OCI-LY7 (cell line): Measurements from ENCODE around the gene RICTOR. TPM values are rescaled to one million over a fixed set of nuclear protein-coding genes. Genes with fewer than 3 reads are reported as not detected.

Experiments used
- BruUV-seq: library from RNA; stranded (reverse); fragments of 400-500 nt; replicated peaks from 2 replicates; lab custom pipeline; 2021; lab: Mats Ljungman, UMichigan
- CTCF ChIA-PET: fragments of 300-600 bp; sonication (Branson Sonifier 250); formaldehyde crosslinking; loops from one replicate; lab custom pipeline; 2022; ENCODE audit warnings: antibody characterized with exemption; ENCODE audit not compliant: unreplicated experiment; lab: Charles Lee
- POLR2A ChIA-PET: fragments of 300-600 bp; sonication (Branson Sonifier 250); formaldehyde crosslinking; loops from one replicate; lab custom pipeline; 2022; ENCODE audit warnings: antibody characterized with exemption; lab: Charles Lee
- DNase-seq: peaks from one replicate; pipeline ENCODE4 v3.0.0-alpha.2; 2015; ENCODE audit warnings: low spot score
- H2AFZ ChIP-seq: fragments of 200-600 bp; sonication (generic), shearing (Covaris generic); 2 replicates; pipeline ENCODE4 v1.6.1; 2014; ENCODE audit warnings: mild to moderate bottlenecking, antibody characterized with exemption, low read length, moderate library complexity
- H3K27ac ChIP-seq: fragments of 200-600 bp; sonication (generic); 2 replicates; pipeline ENCODE4 v1.5.1; 2014; ENCODE audit warnings: mixed run types, low read depth, mild to moderate bottlenecking, moderate library complexity, low read length, inconsistent platforms; ENCODE audit not compliant: poor library complexity, severe bottlenecking
- H3K36me3 ChIP-seq: fragments of 200-600 bp; sonication (generic); 2 replicates; pipeline ENCODE4 v1.6.1; 2014; ENCODE audit warnings: mild to moderate bottlenecking, antibody characterized with exemption, low read length, moderate library complexity, mixed read lengths; ENCODE audit not compliant: insufficient read depth
- H3K4me1 ChIP-seq: fragments of 200-600 bp; sonication (generic); 2 replicates; pipeline ENCODE4 v1.5.1; 2014; ENCODE audit warnings: mild to moderate bottlenecking, low read length; ENCODE audit not compliant: insufficient read depth, poor library complexity, severe bottlenecking
- H3K4me2 ChIP-seq: fragments of 200-600 bp; sonication (generic); 2 replicates; pipeline ENCODE4 v1.6.1; 2014; ENCODE audit warnings: mild to moderate bottlenecking, low read length
- H3K4me3 ChIP-seq: fragments of 200-600 bp; sonication (generic); 2 replicates; pipeline ENCODE4 v1.5.1; 2014; ENCODE audit warnings: mild to moderate bottlenecking, low read depth, low read length; ENCODE audit not compliant: poor library complexity, severe bottlenecking
- H3K79me2 ChIP-seq: fragments of 200-600 bp; sonication (generic); 2 replicates; pipeline ENCODE4 v1.6.1; 2016; ENCODE audit warnings: low read depth, mild to moderate bottlenecking, low read length, moderate library complexity, mixed read lengths; ENCODE audit not compliant: insufficient read depth
- H3K9me2 ChIP-seq: fragments of 200-600 bp; sonication (generic); 2 replicates; pipeline ENCODE4 v1.6.1; 2016; ENCODE audit warnings: mild to moderate bottlenecking, low read length, mixed read lengths; ENCODE audit not compliant: insufficient read depth
- H3K9me3 ChIP-seq: fragments of 200-600 bp; sonication (generic); 2 replicates; pipeline ENCODE4 v1.6.1; 2014; ENCODE audit warnings: mild to moderate bottlenecking, mixed run types, low read length, mixed read lengths
- H4K20me1 ChIP-seq: fragments of 200-600 bp; sonication (generic); 2 replicates; pipeline ENCODE4 v1.6.1; 2014; ENCODE audit warnings: mild to moderate bottlenecking, antibody characterized with exemption, low read length, moderate library complexity, mixed read lengths; ENCODE audit not compliant: insufficient read depth
- CTCF ChIP-seq: fragments of 200-600 bp; sonication (generic); conservative IDR thresholded peaks from 2 replicates; pipeline ENCODE4 v1.5.1; 2014; ENCODE audit warnings: mild to moderate bottlenecking, antibody characterized with exemption, low read length, moderate library complexity, mixed read lengths
- EZH2phosphoT487 ChIP-seq: fragments of 200-600 bp; sonication (generic); IDR thresholded peaks from 2 replicates; pipeline ENCODE4 v1.6.1; 2018; ENCODE audit warnings: low read depth, borderline replicate concordance, mild to moderate bottlenecking, mixed run types, antibody characterized with exemption, low read length, moderate library complexity, mixed read lengths
- intact Hi-C: fragments of 100-400 bp; cut with micrococcal nuclease; formaldehyde crosslinking; loops from one replicate; pipeline ENCODE4 v1.10.0; 2022; ENCODE audit not compliant: unreplicated experiment
- total RNA-seq, 2 experiments: library from RNA; depleted of rRNA in 1 of 2; stranded (reverse); fragments of >200 nt in 1 of 2; shearing (Covaris generic) in 1 of 2; gene quantifications; 2 replicates each; pipeline ENCODE4 v1.2.3, GENCODE V29; 2014 to 2022

RICTOR gene
- total RNA-seq, 2 experiments from 2014 or later: 10.9 to 22.9 TPM

- intact Hi-C loops: loop anchor here (5.0 kb wide), 1 partner anchor 482 kb away; no protein-coding TSS in a partner anchor
- ChIA-PET CTCF (no interaction called here), POLR2A (interaction anchor here (0.6 kb wide), 1 partner anchor 16 kb away, joined by 4 read pairs; no protein-coding TSS in a partner anchor)
- no peaks in the 10 kb centered on the region for H3K36me3 ChIP-seq
- no peak overlapping the region for H3K27ac ChIP-seq
- H3K4me1 ChIP-seq: no peaks in the 10 kb centered on the region
- no peak overlapping the region for H3K4me3 ChIP-seq
- no peak for TF ChIP-seq CTCF
- no peak for TF ChIP-seq EZH2phosphoT487
- no peaks in the 10 kb centered on the region for H3K9me2 ChIP-seq
- H2AFZ ChIP-seq: no peak overlapping the region
- H4K20me1 ChIP-seq: no peaks in the 10 kb centered on the region
- DNase-seq: no peak
- H3K79me2 ChIP-seq: no peaks in the 10 kb centered on the region
- H3K4me2 ChIP-seq: no peak overlapping the region
- H3K9me3 ChIP-seq: no peaks in the 10 kb centered on the region
- no TSS peak for BruUV-seq
Measured at GRCh38 chr5:38923661-38924451, 150.3 kb downstream of the RICTOR start.

- ChIA-PET POLR2A (no interaction called here), CTCF (interaction anchor here (0.5 kb wide), 1 partner anchor 178 kb away, joined by 3 read pairs; no protein-coding TSS in a partner anchor)
- Histone ChIP-seq H4K20me1 (no peaks in the 10 kb centered on the region), H3K27ac (no peak overlapping the region), H3K9me3 (no peaks in the 10 kb centered on the region), H3K9me2 (no peaks in the 10 kb centered on the region), H3K4me3 (no peak overlapping the region), H2AFZ (no peak overlapping the region), H3K36me3 (no peaks in the 10 kb centered on the region), H3K4me2 (no peak overlapping the region), H3K79me2 (no peaks in the 10 kb centered on the region), H3K4me1 (no peaks in the 10 kb centered on the region)
- peak; percentile 29 for DNase-seq
- no TSS peak for BruUV-seq
- intact Hi-C loops: loop anchor here (5.0 kb wide), 1 partner anchor 480 kb away; no protein-coding TSS in a partner anchor
- TF ChIP-seq CTCF (peak; percentile 91), EZH2phosphoT487 (no peak)
Measured at GRCh38 chr5:38922199-38922598, 152.0 kb downstream of the RICTOR start.

- H3K4me2 ChIP-seq: no peak overlapping the region
- no peak for DNase-seq
- no TSS peak for BruUV-seq
- no peaks in the 10 kb centered on the region for H3K79me2 ChIP-seq
- H3K9me2 ChIP-seq: no peaks in the 10 kb centered on the region
- no peaks in the 10 kb centered on the region for H3K4me1 ChIP-seq
- POLR2A ChIA-PET: interaction anchor here (0.7 kb wide), 1 partner anchor 96 kb away, joined by 3 read pairs; no protein-coding TSS in a partner anchor
- H3K36me3 ChIP-seq: no peaks in the 10 kb centered on the region
- CTCF ChIA-PET: no interaction called here
- TF ChIP-seq CTCF: no peak
- no peak for TF ChIP-seq EZH2phosphoT487
- no peaks in the 10 kb centered on the region for H4K20me1 ChIP-seq
- no peaks in the 10 kb centered on the region for H3K9me3 ChIP-seq
- H2AFZ ChIP-seq: no peak overlapping the region
- intact Hi-C loops: loop anchor here (5.0 kb wide), 1 partner anchor 479 kb away; no protein-coding TSS in a partner anchor
- no peak overlapping the region for H3K27ac ChIP-seq
- no peak overlapping the region for H3K4me3 ChIP-seq
Measured at GRCh38 chr5:38921174-38921573, 153.0 kb downstream of the RICTOR start.
